ENCODE measurements around the gene LMO1.
A peak's percentile ranks its signal among the peaks of the same experiment; 100 is the strongest.

LMO1 gene

GRCh38 chr11:8199676-8200075 is 64.0 kb downstream of the LMO1 start:
- Histone ChIP-seq H3K4me1 (no peaks in the 10 kb centered on the region), H3K27me3 (peaks cover 0 to 9% of the 10 kb centered on the region in 2 donors), H3K36me3 (no peaks in the 10 kb centered on the region), H3K9me3 (no peaks in the 10 kb centered on the region), H3K27ac (no peak overlapping the region), H3K4me3 (no peak overlapping the region)
- intact Hi-C loops (cut with DNase I; ENCODE audit: low total_unique reads) = loop anchor here (10.0 kb wide), 1 partner anchor 365 kb away; no protein-coding TSS in a partner anchor
- no peak for TF ChIP-seq CTCF (IDR thresholded peaks at IDR 0.05)
- DNase-seq = no peak

GRCh38 chr11:8196749-8197148 is 66.9 kb downstream of the LMO1 start:
- Histone ChIP-seq H3K9me3 (no peaks in the 10 kb centered on the region), H3K4me1 (no peaks in the 10 kb centered on the region), H3K27me3 (peaks cover 0 to 29% of the 10 kb centered on the region in 2 donors), H3K27ac (no peak overlapping the region), H3K36me3 (no peaks in the 10 kb centered on the region), H3K4me3 (no peak overlapping the region)
- DNase-seq = no peak
- no peak for TF ChIP-seq CTCF (IDR thresholded peaks at IDR 0.05)
- intact Hi-C loops (cut with DNase I; ENCODE audit: low total_unique reads) = loop anchor here (10.0 kb wide), 1 partner anchor 368 kb away; no protein-coding TSS in a partner anchor

GRCh38 chr11:8194956-8195355 is 68.7 kb downstream of the LMO1 start:
- Histone ChIP-seq H3K36me3 (no peaks in the 10 kb centered on the region), H3K27ac (no peak overlapping the region), H3K4me1 (no peaks in the 10 kb centered on the region), H3K4me3 (no peak overlapping the region), H3K27me3 (peaks cover 0 to 29% of the 10 kb centered on the region in 2 donors), H3K9me3 (no peaks in the 10 kb centered on the region)
- no peak for TF ChIP-seq CTCF (IDR thresholded peaks at IDR 0.05)
- DNase-seq = no peak
- intact Hi-C loops (cut with DNase I; ENCODE audit: low total_unique reads) = loop anchor here (10.0 kb wide), 1 partner anchor 370 kb away; no protein-coding TSS in a partner anchor

GRCh38 chr11:8192896-8193209 is 70.8 kb downstream of the LMO1 start:
- Histone ChIP-seq H3K9me3 (no peaks in the 10 kb centered on the region), H3K4me3 (no peak overlapping the region), H3K27ac (no peak overlapping the region), H3K4me1 (no peaks in the 10 kb centered on the region), H3K27me3 (peaks cover 0 to 27% of the 10 kb centered on the region in 2 donors), H3K36me3 (no peaks in the 10 kb centered on the region)
- no peak for DNase-seq
- intact Hi-C loops (cut with DNase I; ENCODE audit: low total_unique reads) = loop anchor here (10.0 kb wide), 1 partner anchor 372 kb away; no protein-coding TSS in a partner anchor
- no peak for TF ChIP-seq CTCF (IDR thresholded peaks at IDR 0.05)

- intact Hi-C loops (cut with DNase I; ENCODE audit: low total_unique reads) = loop anchor here (10.0 kb wide), 1 partner anchor 373 kb away; no protein-coding TSS in a partner anchor
Observed at GRCh38 chr11:8192016-8192895, 71.4 kb downstream of the LMO1 start.

More at GRCh38 chr11:8192016-8192895, 71.4 kb downstream of the LMO1 start:
- H3K27ac ChIP-seq = no peak overlapping the region
- TF ChIP-seq CTCF (IDR thresholded peaks at IDR 0.05) = peak; percentile 62 to 75
- no peak overlapping the region for H3K4me3 ChIP-seq
- no peaks in the 10 kb centered on the region for H3K4me1 ChIP-seq
- H3K9me3 ChIP-seq = no peaks in the 10 kb centered on the region
- H3K36me3 ChIP-seq = no peaks in the 10 kb centered on the region
- H3K27me3 ChIP-seq = peaks cover 0 to 27% of the 10 kb centered on the region in 2 donors
- peak in 1 of 2 donors; percentile 65 for DNase-seq

Measured in tibial artery (tissue), 4 donors.